B cell (primary cell): ENCODE measurements around the gene FGF3. TPM values are rescaled to one million over a fixed set of nuclear protein-coding genes. Genes with fewer than 3 reads are reported as not detected.

Experiments
- ATAC-seq: fragments of 200-7000 bp; cut with Tn5 transposase; one replicate; pipeline ENCODE4 v1.10.0; 2021; ENCODE audit warnings: low read depth, mild to moderate bottlenecking, moderate number of reproducible peaks, moderate library complexity
- CTCF ChIA-PET: fragments of 350-600 bp; sonication (Branson Sonifier 250); formaldehyde crosslinking; loops from one replicate; lab custom pipeline; 2021; ENCODE audit warnings: antibody characterized with exemption, inconsistent platforms; lab: Charles Lee
- POLR2A ChIA-PET: fragments of 350-600 bp; sonication (Branson Sonifier 250); formaldehyde crosslinking; loops from one replicate; lab custom pipeline; 2021; ENCODE audit warnings: antibody characterized with exemption; lab: Charles Lee
- DNase-seq: peaks from one replicate; pipeline ENCODE4 v3.0.0; 2013
- H2AFZ ChIP-seq: 2 replicates; pipeline ENCODE4 v1.6.1; 2012; ENCODE audit warnings: mild to moderate bottlenecking, low read depth, low read length; ENCODE audit not compliant: insufficient read depth, poor library complexity, severe bottlenecking
- H3K27ac ChIP-seq, 2 donors: 1 replicate in 1 of 2; 2 replicates in 1 of 2; pipeline ENCODE4 v1.5.1; 2012 to 2013; ENCODE audit warnings: low read length in 2 of 2, mild to moderate bottlenecking in 2 of 2, moderate library complexity in 1 of 2
- H3K27me3 ChIP-seq, 4 experiments: fragments of 200-600 bp in 1 of 4; sonication (generic) in 1 of 4; replicated peaks in 1 of 4; 1 replicate in 2 of 4; 2 replicates in 2 of 4; pipeline versions ENCODE4 v1.6.1 to v1.7.0; 2013 to 2016; ENCODE audit warnings: low read length in 3 of 4, mild to moderate bottlenecking in 2 of 4, mixed read lengths in 1 of 4, moderate library complexity in 1 of 4; ENCODE audit not compliant: insufficient read depth in 4 of 4, control insufficient read depth in 3 of 4; ENCODE audit errors: control extremely low read depth in 1 of 4
- H3K36me3 ChIP-seq, 2 experiments: replicated peaks in 1 of 2; 1 replicate in 1 of 2; 2 replicates in 1 of 2; pipeline versions ENCODE4 v1.6.1 to v1.7.1; 2013; ENCODE audit warnings: low read length in 1 of 2; ENCODE audit not compliant: insufficient read depth in 2 of 2, control insufficient read depth in 1 of 2; ENCODE audit errors: control extremely low read depth in 1 of 2, extremely low read depth in 1 of 2
- H3K4me1 ChIP-seq, 2 donors: fragments of 200-600 bp in 1 of 2; sonication (generic) in 1 of 2; 1 replicate in 1 of 2; 2 replicates in 1 of 2; pipeline versions ENCODE4 v1.5.1 to v1.6.1; 2013 to 2017; ENCODE audit warnings: low read length in 2 of 2; ENCODE audit not compliant: control insufficient read depth in 2 of 2, insufficient read depth in 2 of 2
- H3K4me2 ChIP-seq: replicated peaks from 2 replicates; pipeline ENCODE3; 2012; ENCODE audit warnings: mild to moderate bottlenecking, low read depth, low read length; ENCODE audit not compliant: poor library complexity, severe bottlenecking
- H3K4me3 ChIP-seq, 5 experiments: fragments of 200-600 bp in 1 of 5; sonication (generic) in 1 of 5; 1 replicate in 3 of 5; 2 replicates in 2 of 5; pipeline versions ENCODE4 v1.5.1 to v1.7.0; 2011 to 2016; ENCODE audit warnings: low read length in 4 of 5, mild to moderate bottlenecking in 4 of 5, low read depth in 2 of 5, control low read depth in 1 of 5, moderate library complexity in 1 of 5; ENCODE audit not compliant: insufficient read depth in 1 of 5; ENCODE audit errors: control extremely low read depth in 1 of 5, extremely low read depth in 1 of 5
- H3K79me2 ChIP-seq: fragments of 200-600 bp; sonication (generic); one replicate; pipeline ENCODE4 v1.6.0; 2016; ENCODE audit warnings: low read length; ENCODE audit not compliant: control insufficient read depth, insufficient read depth
- H3K9ac ChIP-seq: fragments of 200-600 bp; sonication (generic); 2 replicates; pipeline ENCODE4 v1.6.1; 2017; ENCODE audit warnings: mild to moderate bottlenecking, low read length, moderate library complexity
- H3K9me3 ChIP-seq, 3 donors: one replicate each; pipeline versions ENCODE4 v1.6.1 to v1.7.1; 2013; ENCODE audit warnings: low read length in 2 of 3; ENCODE audit not compliant: control insufficient read depth in 2 of 3, insufficient read depth in 1 of 3; ENCODE audit errors: control extremely low read depth in 1 of 3
- H4K20me1 ChIP-seq: 2 replicates; pipeline ENCODE4 v1.6.0; 2012; ENCODE audit warnings: mild to moderate bottlenecking, low read length; ENCODE audit not compliant: insufficient read depth, control insufficient read depth, poor library complexity, severe bottlenecking
- H3K27ac Mint-ChIP-seq: one replicate; pipeline ENCODE4 v1.8.0; 2021; ENCODE audit warnings: mixed read lengths
- H3K27me3 Mint-ChIP-seq: one replicate; pipeline ENCODE4 v1.8.0; 2021; ENCODE audit warnings: mixed read lengths
- H3K4me1 Mint-ChIP-seq: one replicate; pipeline ENCODE4 v1.8.0; 2021; ENCODE audit warnings: mixed read lengths
- H3K4me3 Mint-ChIP-seq: one replicate; pipeline ENCODE4 v1.8.0; 2021; ENCODE audit warnings: mixed read lengths
- H3K9me3 Mint-ChIP-seq: one replicate; pipeline ENCODE4 v1.8.0; 2022; ENCODE audit warnings: mixed read lengths; ENCODE audit not compliant: insufficient read depth
- CTCF ChIP-seq: fragments of 200-600 bp; IDR thresholded peaks from one replicate; pipeline ENCODE4 v1.8.0; 2022; ENCODE audit warnings: antibody characterized with exemption, mild to moderate bottlenecking
- EZH2 ChIP-seq: IDR thresholded peaks from 2 replicates; pipeline ENCODE4 v1.6.1; 2012; ENCODE audit warnings: borderline replicate concordance, low read depth, mild to moderate bottlenecking, moderate library complexity, low read length; ENCODE audit not compliant: insufficient read depth, poor library complexity, severe bottlenecking
- WGBS: methylation state at CpG from one replicate; pipeline ENCODE4 v1.1.5; 2013; ENCODE audit warnings: missing lambda C conversion rate; ENCODE audit not compliant: insufficient coverage; 5-methylcytosine and 5-hydroxymethylcytosine counted together
- intact Hi-C: fragments of 100-400 bp; cut with micrococcal nuclease; formaldehyde crosslinking; loops from one replicate; pipeline ENCODE4 v1.10.0; 2022
- polyA plus RNA-seq: library from polyadenylated mRNA; depleted of rRNA; stranded (reverse); fragments of >200 nt; gene quantifications from 2 replicates; pipeline ENCODE4 v1.2.3, GENCODE V29; 2012
- total RNA-seq, 2 donors: library from RNA; stranded (reverse); fragments of 120-200 nt in 1 of 2; gene quantifications; 1 replicate in 1 of 2; 2 replicates in 1 of 2; pipeline versions ENCODE4 v1.2.3 to v1.2.4, GENCODE V29; 2013 to 2022

Gene FGF3
- total and polyA plus RNA-seq, 2 donors (not counting 1 experiment from before 2014, with no cell fraction given): not detected

DNA sequence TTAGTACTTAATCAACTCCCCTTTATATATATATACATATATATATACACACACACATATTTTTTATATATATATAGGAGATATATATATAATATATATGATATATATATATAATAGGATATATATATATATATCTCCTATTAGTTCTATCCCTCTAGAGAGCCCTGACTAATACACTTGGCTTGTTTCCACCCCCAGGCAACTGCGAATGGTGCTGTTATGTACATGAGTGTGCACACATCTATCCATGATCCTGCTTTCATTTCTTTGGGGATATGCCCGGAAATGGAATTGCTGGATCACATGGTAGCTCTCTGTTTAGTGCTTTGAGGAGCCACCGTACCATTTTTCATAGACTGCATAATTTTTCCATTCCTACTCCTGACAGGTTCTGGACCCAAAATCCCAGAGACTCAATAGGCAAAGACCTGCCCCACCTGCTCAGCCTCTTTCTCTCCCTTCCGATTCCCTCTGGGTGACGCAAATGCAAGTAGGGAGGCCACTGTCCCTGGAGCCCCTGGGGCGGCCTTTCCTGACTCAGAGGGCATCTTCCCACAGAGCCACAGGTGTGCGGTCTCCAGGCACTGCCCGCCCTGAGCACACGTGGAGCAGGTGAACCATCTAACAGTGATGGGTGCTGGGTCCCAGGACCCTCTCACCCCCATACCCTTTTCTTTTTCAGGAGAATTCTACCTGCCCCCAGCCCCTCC lies 12.0 kb downstream of the FGF3 start:
- no peak overlapping the region for H3K4me3 Mint-ChIP-seq
- H3K9me3 Mint-ChIP-seq: no peaks in the 10 kb centered on the region
- Histone ChIP-seq H3K27me3 (peaks cover 0 to 16% (median 0%) of the 10 kb centered on the region in 4 experiments), H3K4me3 (no peak overlapping the region), H3K79me2 (no peaks in the 10 kb centered on the region), H3K9me3 (no peaks in the 10 kb centered on the region), H3K4me1 (no peaks in the 10 kb centered on the region), H3K36me3 (no peaks in the 10 kb centered on the region), H4K20me1 (no peaks in the 10 kb centered on the region), H3K9ac (no peak overlapping the region), H2AFZ (no peak overlapping the region), H3K27ac (no peak overlapping the region), H3K4me2 (no peak overlapping the region)
- POLR2A ChIA-PET: no interaction called here
- no peak for DNase-seq
- TF ChIP-seq CTCF (no peak), EZH2 (no peak)
- WGBS: 92% methylated on average over 7 of the region's 9 CpGs
- H3K4me1 Mint-ChIP-seq: no peaks in the 10 kb centered on the region
- intact Hi-C loops: no loop called here
- H3K27ac Mint-ChIP-seq: no peak overlapping the region
- no peak for ATAC-seq
- CTCF ChIA-PET: no interaction called here
- peaks cover 21% of the 10 kb centered on the region for H3K27me3 Mint-ChIP-seq

GRCh38 chr11:69804769-69805508 lies 14.3 kb downstream of the FGF3 start:
- ChIA-PET CTCF (interaction anchor here (0.7 kb wide), 1 partner anchor 1806 kb away, joined by 4 read pairs; no protein-coding TSS in a partner anchor), POLR2A (no interaction called here)
- Histone ChIP-seq H3K27ac (no peak overlapping the region), H3K4me2 (no peak overlapping the region), H3K4me3 (no peak overlapping the region), H3K36me3 (no peaks in the 10 kb centered on the region), H2AFZ (no peak overlapping the region), H3K79me2 (no peaks in the 10 kb centered on the region), H4K20me1 (no peaks in the 10 kb centered on the region), H3K9ac (no peak overlapping the region), H3K4me1 (no peaks in the 10 kb centered on the region), H3K9me3 (peaks cover 0 to 15% (median 0%) of the 10 kb centered on the region in 3 donors), H3K27me3 (peaks cover 0 to 12% (median 0%) of the 10 kb centered on the region in 4 experiments)
- Mint-ChIP-seq H3K9me3 (no peaks in the 10 kb centered on the region), H3K4me1 (no peaks in the 10 kb centered on the region), H3K27ac (no peak overlapping the region), H3K27me3 (peaks cover 17% of the 10 kb centered on the region), H3K4me3 (no peak overlapping the region)
- intact Hi-C loops: no loop called here
- DNase-seq (no peak), ATAC-seq (no peak)
- WGBS: 84% methylated on average over 18 of the region's 19 CpGs
- TF ChIP-seq EZH2 (no peak), CTCF (no peak)
